GM12878 (cell line): ENCODE results near the gene RBM18.

ENCODE experiments used
- BHLHE40 ChIP-seq, 2 experiments: fragments of 450-650 bp in 1 of 2; IDR thresholded peaks; 2 replicates each; pipeline ENCODE4 v1.6.1; 2011 to 2017; ENCODE audit warnings: low read depth in 2 of 2, borderline replicate concordance in 1 of 2, improper control_type of control experiment in 1 of 2, low read length in 1 of 2, mild to moderate bottlenecking in 1 of 2
- CHD2 ChIP-seq: IDR thresholded peaks from 2 replicates; pipeline ENCODE4 v1.6.1; 2011; ENCODE audit warnings: low read depth, low read length, improper control_type of control experiment, borderline replicate concordance

- TF ChIP-seq BHLHE40 (IDR thresholded peaks at IDR 0.05; ENCODE audit: borderline replicate concordance in 1 of 2, low read depth in 2 of 2, low read length in 1 of 2) (no peak), CHD2 (no peak)
These were observed 55.2 kb downstream of the RBM18 start for GRCh38 chr9:122209451-122209850.
